ENCODE data around the gene SELPLG. TPM values are rescaled to one million over a fixed set of nuclear protein-coding genes. Genes with fewer than 3 reads are reported as not detected.

SELPLG gene
- total RNA-seq, 2 donors from 2014 or later, result 0.66 to 2.3 TPM

DNA sequence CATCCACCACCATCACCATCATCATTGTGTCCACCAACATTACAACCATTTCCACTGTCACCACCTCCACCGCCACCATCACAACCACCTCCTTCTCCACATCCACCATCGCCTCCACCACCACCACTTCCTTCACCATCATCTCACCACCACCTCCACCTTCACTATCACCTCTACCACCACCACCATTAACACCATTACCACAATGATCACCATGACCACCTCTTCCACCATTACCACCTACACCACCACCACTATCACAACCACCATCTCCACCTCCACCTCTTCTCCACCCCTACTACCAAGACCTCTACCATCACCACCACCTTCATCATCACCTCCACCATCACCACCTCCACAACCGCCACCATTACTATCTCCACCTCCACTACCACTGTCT, 54.9 kb downstream of the SELPLG start:
- H3K9me3 ChIP-seq, result no peaks in the 10 kb centered on the region
- TF ChIP-seq CTCF (IDR thresholded peaks at IDR 0.05) (no peak), POLR2A (IDR thresholded peaks at IDR 0.05) (no peak)
- WGBS, 2 donors, result 86 to 87% methylated on average over 3 of the region's 3 CpGs
- no peaks in the 10 kb centered on the region for H3K27me3 ChIP-seq
- no peak overlapping the region for H3K4me3 ChIP-seq
- H3K36me3 ChIP-seq (replicated peaks in 1 of 2; ENCODE audit: insufficient read depth in 1 of 2, low read depth in 2 of 2), result no peaks in the 10 kb centered on the region
- no peak overlapping the region for H3K27ac ChIP-seq
- no peaks in the 10 kb centered on the region for H3K4me1 ChIP-seq
- intact Hi-C loops (cut with DNase I), result loop anchor here (5.0 to 10.0 kb wide), 2 partner anchors 33 to 236 kb away; no protein-coding TSS in a partner anchor
- DNase-seq (no peak), ATAC-seq (no peak)

DNA sequence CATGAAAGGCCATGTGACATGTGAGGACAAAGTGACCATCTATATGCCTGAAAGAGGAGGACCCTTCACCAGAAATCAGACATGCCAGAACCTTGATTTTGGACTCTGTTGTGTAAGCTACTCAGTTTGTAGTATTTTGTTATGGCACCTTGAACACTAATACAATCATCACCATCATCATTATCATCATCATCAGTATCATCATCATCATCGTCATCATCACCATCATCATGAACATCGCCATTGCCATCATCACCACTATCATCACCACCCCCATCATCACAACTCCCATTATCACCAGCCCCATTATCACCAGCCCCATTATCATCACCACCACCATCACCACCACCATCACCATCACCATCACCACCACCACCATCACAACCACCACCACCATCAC, 55.4 kb downstream of the SELPLG start:
- H3K27me3 ChIP-seq, result no peaks in the 10 kb centered on the region
- no peaks in the 10 kb centered on the region for H3K4me1 ChIP-seq
- H3K9me3 ChIP-seq, result no peaks in the 10 kb centered on the region
- WGBS, 2 donors, result 61 to 80% methylated on average over 2 of the region's 2 CpGs
- ATAC-seq, result no peak
- no peak overlapping the region for H3K27ac ChIP-seq
- no peak for TF ChIP-seq CTCF (IDR thresholded peaks at IDR 0.05)
- no peak overlapping the region for H3K4me3 ChIP-seq
- DNase-seq, result no peak
- intact Hi-C loops (cut with DNase I), result loop anchor here (5.0 to 10.0 kb wide), 2 partner anchors 34 to 237 kb away; no protein-coding TSS in a partner anchor
- H3K36me3 ChIP-seq (replicated peaks in 1 of 2; ENCODE audit: insufficient read depth in 1 of 2, low read depth in 2 of 2), result no peaks in the 10 kb centered on the region

DNA sequence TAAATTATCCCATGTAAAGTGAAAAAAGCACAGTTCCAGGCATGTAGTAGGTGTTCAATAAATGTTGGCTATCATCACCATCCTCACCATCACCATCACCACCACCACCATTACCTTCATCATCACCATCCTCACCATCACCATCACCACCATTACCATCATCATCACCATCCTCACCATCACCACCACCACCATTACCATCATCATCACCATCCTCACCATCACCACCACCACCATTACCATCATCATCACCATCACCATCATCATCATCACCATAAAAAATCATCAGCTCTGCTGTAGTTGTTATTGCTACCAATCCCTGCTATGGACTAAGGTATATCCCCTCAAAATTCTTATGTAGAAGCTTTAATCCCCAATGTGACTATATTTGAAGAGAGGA, 56.2 kb downstream of the SELPLG start:
- H3K4me1 ChIP-seq, result no peaks in the 10 kb centered on the region
- DNase-seq (no peak), ATAC-seq (no peak)
- intact Hi-C loops (cut with DNase I), result loop anchor here (5.0 to 10.0 kb wide), 2 partner anchors 35 to 237 kb away; no protein-coding TSS in a partner anchor
- TF ChIP-seq CTCF (IDR thresholded peaks at IDR 0.05) (no peak), POLR2A (IDR thresholded peaks at IDR 0.05) (no peak)
- no peak overlapping the region for H3K27ac ChIP-seq
- no peak overlapping the region for H3K4me3 ChIP-seq
- no peaks in the 10 kb centered on the region for H3K27me3 ChIP-seq
- no peaks in the 10 kb centered on the region for H3K9me3 ChIP-seq
- H3K36me3 ChIP-seq (replicated peaks in 1 of 2; ENCODE audit: insufficient read depth in 1 of 2, low read depth in 2 of 2), result no peaks in the 10 kb centered on the region

DNA sequence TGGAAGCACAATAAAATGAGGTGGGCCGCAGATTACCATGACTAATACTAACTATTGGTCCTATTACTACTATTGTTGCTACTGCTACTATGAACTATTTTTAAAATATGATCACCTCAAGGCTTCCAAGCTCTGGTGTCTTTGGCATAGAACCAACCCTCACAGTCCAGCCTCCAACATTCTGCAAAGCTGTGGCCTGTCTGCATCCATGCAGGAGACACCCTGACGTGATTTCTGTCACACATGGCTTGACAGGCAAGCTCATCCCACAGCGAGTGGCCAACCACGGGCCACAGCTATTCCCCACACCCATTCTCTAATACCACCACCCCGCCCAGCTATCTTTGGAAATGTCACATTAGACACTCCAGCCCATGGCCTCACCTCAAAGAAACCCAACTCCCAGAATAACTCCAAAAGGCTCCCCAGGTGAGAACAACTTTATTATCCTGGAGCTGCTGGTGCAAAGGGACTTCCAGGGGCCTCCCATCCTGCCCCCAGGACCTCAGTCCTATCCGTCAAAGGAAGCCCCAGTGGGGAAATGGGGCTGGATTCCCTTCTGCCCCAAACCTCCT, 56.9 kb downstream of the SELPLG start:
- 72 to 83% methylated on average over 6 of the region's 6 CpGs for WGBS, 2 donors
- DNase-seq (no peak), ATAC-seq (no peak)
- no peak overlapping the region for H3K27ac ChIP-seq
- H3K4me3 ChIP-seq, result no peak overlapping the region
- H3K27me3 ChIP-seq, result no peaks in the 10 kb centered on the region
- H3K4me1 ChIP-seq, result no peaks in the 10 kb centered on the region
- H3K9me3 ChIP-seq, result no peaks in the 10 kb centered on the region
- TF ChIP-seq POLR2A (IDR thresholded peaks at IDR 0.05) (no peak), CTCF (IDR thresholded peaks at IDR 0.05) (no peak)
- H3K36me3 ChIP-seq (replicated peaks in 1 of 2; ENCODE audit: insufficient read depth in 1 of 2, low read depth in 2 of 2), result no peaks in the 10 kb centered on the region
- intact Hi-C loops (cut with DNase I), result loop anchor here (5.0 to 10.0 kb wide), 2 partner anchors 36 to 238 kb away; no protein-coding TSS in a partner anchor
